Endothelial cell of coronary artery (primary cell): ENCODE data around the gene SOX15. TPM values are rescaled to one million over a fixed set of nuclear protein-coding genes. Genes with fewer than 3 reads are reported as not detected.

Experiments used
- total RNA-seq: library from RNA; depleted of rRNA; stranded (reverse); fragments of >200 nt; gene quantifications from 2 replicates; pipeline ENCODE4 v1.2.3, GENCODE V29; 2014

The SOX15 gene
- total RNA-seq: 0.09 and 0.28 TPM in 2 replicates

DNA sequence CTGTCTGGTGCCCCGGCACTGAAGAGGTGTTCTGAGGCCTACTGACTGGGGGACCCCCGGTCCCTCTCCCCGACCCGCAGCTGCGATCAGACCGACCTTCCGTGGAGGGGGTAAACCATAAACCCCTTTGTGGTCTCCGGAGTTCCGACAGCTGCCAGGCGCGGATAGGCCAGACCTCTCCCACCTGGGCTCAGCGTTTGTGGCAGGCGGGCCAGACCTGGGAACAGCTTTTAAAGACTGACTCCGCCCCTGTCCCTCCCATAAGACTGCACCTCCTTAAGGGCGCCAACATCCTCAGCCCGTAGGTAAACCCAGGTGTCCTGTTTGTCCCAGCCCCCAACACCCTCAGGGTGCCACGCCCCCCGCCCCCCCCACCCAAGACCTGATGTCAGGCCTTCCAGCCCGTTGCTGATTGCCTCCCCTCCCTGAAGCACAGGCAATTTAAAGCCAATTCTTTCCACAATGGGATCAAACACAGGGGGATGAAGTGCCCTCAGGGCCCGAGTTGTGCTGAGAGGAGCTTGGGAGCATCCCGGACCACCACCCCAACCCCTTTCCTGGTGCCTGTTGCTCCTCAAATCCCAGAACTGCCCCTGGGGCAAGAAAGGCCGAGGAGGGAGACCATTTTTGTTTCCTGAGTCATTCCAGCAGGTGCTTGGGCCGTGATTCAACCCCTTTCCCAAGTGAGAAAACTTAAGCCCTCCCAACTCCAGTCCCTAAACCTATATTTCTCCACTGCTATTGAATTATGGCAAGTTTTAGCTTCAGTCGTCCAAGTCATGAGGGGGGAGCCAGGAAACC, at the start of gene SOX15:
Gene SOX15 (minus strand): TSS at position 204 of the 801 bp plus-strand sequence. CDS start 418 bp downstream, outside the sequence.

GRCh38 chr17:7629939-7630571, 40.2 kb upstream of the SOX15 start, which contains the start of gene SHBG:
Gene SHBG, plus strand, starts transcription at chr17:7630135. Its CDS starts 38 bp downstream, at chr17:7630173.

GRCh38 chr17:7627250-7628121, 37.6 kb upstream of the SOX15 start, which contains the start of gene SAT2:
Gene SAT2, minus strand, starts transcription at chr17:7627821. Its CDS starts 186 bp downstream, at chr17:7627635.

DNA sequence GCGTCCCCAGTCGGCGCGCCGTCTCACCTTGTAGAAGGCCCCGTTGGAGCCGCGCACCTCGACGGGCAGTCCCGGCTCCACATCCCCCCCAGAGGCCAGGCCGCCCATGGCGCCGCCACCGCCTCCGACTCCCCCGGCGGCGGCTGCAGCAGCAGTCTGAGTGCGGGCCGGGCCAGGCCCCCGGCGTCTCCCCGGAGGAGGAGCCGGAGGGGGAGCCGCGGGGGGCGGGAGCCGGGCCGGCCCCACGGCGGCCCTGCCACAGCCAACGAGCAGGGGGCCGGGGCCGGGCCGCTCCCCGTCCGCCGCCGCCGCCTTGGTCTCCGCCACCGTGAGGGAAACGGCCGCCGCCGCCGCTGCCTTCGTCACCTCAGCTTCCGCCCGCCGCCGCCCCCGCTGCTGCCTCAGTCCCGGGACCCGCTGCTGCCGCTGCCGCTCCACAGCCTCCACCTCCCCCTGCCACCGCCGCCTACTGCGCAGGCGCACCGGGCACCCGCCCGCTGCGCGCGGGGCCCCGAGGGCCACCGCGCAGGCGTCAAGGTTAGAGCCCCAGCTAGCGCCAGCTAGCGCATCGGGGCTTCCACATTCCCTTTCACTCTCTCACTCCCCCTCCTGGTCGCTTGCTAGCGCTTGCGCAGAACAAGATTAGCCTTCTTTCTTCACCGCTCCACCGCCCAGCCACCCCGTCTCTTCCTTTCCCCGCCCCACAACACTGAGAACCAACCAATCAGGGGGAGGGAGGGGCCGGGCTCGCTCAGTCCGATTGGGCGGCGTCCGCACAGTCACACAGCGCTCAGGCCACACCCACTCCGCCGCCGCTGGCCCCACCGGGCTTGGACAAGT, 24.8 kb upstream of the SOX15 start, which contains the start of gene FXR2:
Gene FXR2 (minus strand): TSS at position 473 of the 840 bp plus-strand sequence. CDS start 365 bp downstream, at position 108.

GRCh38 chr17:7583253-7584109, 6.4 kb downstream of the SOX15 start, which contains the start of gene MPDU1:
Gene MPDU1, plus strand, starts transcription at chr17:7583852. Its CDS starts 11 bp downstream, at chr17:7583863.

DNA sequence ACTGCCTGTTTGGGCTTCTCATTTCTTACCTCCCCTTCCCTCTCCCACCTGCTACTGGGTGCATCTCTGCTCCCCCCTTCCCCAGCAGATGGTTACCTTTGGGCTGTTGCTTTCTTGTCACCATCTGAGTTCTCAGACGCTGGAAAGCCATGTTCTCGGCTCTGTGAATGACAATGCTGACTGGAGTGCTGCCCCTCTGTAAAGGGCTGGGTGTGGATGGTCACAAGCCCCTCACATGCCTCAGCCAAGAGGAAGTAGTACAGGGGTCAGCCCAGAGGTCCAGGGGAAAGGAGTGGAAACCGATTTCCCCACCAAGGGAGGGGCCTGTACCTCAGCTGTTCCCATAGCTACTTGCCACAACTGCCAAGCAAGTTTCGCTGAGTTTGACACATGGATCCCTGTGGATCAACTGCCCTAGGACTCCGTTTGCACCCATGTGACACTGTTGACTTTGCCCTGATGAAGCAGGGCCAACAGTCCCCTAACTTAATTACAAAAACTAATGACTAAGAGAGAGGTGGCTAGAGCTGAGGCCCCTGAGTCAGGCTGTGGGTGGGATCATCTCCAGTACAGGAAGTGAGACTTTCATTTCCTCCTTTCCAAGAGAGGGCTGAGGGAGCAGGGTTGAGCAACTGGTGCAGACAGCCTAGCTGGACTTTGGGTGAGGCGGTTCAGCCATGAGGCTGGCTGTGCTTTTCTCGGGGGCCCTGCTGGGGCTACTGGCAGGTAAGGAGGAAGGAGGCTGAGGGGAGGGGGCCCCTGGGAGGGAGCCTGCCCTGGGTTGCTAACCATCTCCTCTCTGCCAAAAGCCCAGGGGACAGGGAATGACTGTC, 10.7 kb downstream of the SOX15 start, which contains the start of gene CD68:
Gene CD68 (plus strand): TSS at position 638 of the 833 bp plus-strand sequence. CDS start 40 bp downstream, at position 678.

GRCh38 chr17:7561589-7562207, 28.2 kb downstream of the SOX15 start, which contains the start of gene SENP3:
Gene SENP3, plus strand, starts transcription at chr17:7561919. Its CDS starts 1,158 bp downstream, at chr17:7563077.

DNA sequence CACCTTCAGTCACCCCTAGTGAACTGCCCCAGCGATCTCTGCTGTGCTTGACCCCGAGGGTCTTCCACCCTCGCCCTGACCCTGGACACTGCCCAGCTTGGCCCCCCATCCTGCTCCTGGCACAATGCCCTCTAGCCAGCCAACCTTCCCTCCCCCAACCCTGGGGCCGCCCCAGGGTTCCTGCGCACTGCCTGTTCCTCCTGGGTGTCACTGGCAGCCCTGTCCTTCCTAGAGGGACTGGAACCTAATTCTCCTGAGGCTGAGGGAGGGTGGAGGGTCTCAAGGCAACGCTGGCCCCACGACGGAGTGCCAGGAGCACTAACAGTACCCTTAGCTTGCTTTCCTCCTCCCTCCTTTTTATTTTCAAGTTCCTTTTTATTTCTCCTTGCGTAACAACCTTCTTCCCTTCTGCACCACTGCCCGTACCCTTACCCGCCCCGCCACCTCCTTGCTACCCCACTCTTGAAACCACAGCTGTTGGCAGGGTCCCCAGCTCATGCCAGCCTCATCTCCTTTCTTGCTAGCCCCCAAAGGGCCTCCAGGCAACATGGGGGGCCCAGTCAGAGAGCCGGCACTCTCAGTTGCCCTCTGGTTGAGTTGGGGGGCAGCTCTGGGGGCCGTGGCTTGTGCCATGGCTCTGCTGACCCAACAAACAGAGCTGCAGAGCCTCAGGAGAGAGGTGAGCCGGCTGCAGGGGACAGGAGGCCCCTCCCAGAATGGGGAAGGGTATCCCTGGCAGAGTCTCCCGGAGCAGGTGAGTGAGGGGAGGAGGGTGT, 31.2 kb downstream of the SOX15 start, which contains the start of gene TNFSF13:
Gene TNFSF13 (plus strand): TSS at position 207 of the 776 bp plus-strand sequence. CDS start 290 bp downstream, at position 497.

GRCh38 chr17:7548585-7549400, 41.1 kb downstream of the SOX15 start, which contains the start of gene TNFSF12:
Gene TNFSF12, plus strand, starts transcription at chr17:7549058. Its CDS starts 96 bp downstream, at chr17:7549154.

Other genes with a start within 250 kb of the SOX15 start
- 2.2 and 3.6 TPM in 2 replicates for gene KCTD11, start 237.9 kb downstream of the SOX15 start, total RNA-seq
- gene TMEM95, start 234.9 kb downstream of the SOX15 start, total RNA-seq: not detected in 2 replicates
- under 0.01 and 0.28 TPM in 2 replicates for gene TNK1, start 209.0 kb downstream of the SOX15 start, total RNA-seq
- 16.8 and 23.6 TPM in 2 replicates for gene PLSCR3, start 195.6 kb downstream of the SOX15 start, total RNA-seq
- gene TMEM256, start 186.0 kb downstream of the SOX15 start, total RNA-seq: 86.7 and 102 TPM in 2 replicates
- gene NLGN2, start 182.2 kb downstream of the SOX15 start, total RNA-seq: 2.9 and 5.1 TPM in 2 replicates
- not detected in 2 replicates for gene SPEM1, start 169.8 kb downstream of the SOX15 start, total RNA-seq
- not detected in 2 replicates for gene SPEM2, start 164.5 kb downstream of the SOX15 start, total RNA-seq
- gene SPEM3, start 161.2 kb downstream of the SOX15 start, total RNA-seq: not detected in 2 replicates
- gene TMEM102, start 154.7 kb downstream of the SOX15 start, total RNA-seq: 5.2 and 6.0 TPM in 2 replicates
- gene FGF11, start 150.6 kb downstream of the SOX15 start, total RNA-seq: 0.09 and 0.94 TPM in 2 replicates
- gene CHRNB1, start 145.0 kb downstream of the SOX15 start, total RNA-seq: 4.4 and 6.6 TPM in 2 replicates
- gene ZBTB4, start 110.5 kb downstream of the SOX15 start, total RNA-seq: 8.2 and 13.7 TPM in 2 replicates
- gene SLC35G6, start 108.6 kb downstream of the SOX15 start, total RNA-seq: not detected in 2 replicates
- gene POLR2A, start 105.7 kb downstream of the SOX15 start, total RNA-seq: 79.3 and 81.6 TPM in 2 replicates
- gene TNFSF12, start 41.0 kb downstream of the SOX15 start, total RNA-seq: 6.1 and 10.5 TPM in 2 replicates
- gene TNFSF13, start 31.3 kb downstream of the SOX15 start, total RNA-seq: 0.66 and 0.90 TPM in 2 replicates
- gene SENP3, start 28.2 kb downstream of the SOX15 start, total RNA-seq: 86.7 and 95.7 TPM in 2 replicates
- gene CD68, start 10.5 kb downstream of the SOX15 start, total RNA-seq: 1.6 and 2.8 TPM in 2 replicates
- 56.6 and 73.6 TPM in 2 replicates for gene MPDU1, start 6.2 kb downstream of the SOX15 start, total RNA-seq
- gene FXR2, start 24.8 kb upstream of the SOX15 start, total RNA-seq: 33.2 and 38.3 TPM in 2 replicates
- gene SAT2, start 37.7 kb upstream of the SOX15 start, total RNA-seq: 18.9 and 24.0 TPM in 2 replicates
- gene SHBG, start 40.0 kb upstream of the SOX15 start, total RNA-seq: 0.18 and 0.19 TPM in 2 replicates
- gene ATP1B2, start 60.8 kb upstream of the SOX15 start, total RNA-seq: not detected in 2 replicates
- gene TP53, start 97.4 kb upstream of the SOX15 start, total RNA-seq: 38.8 and 50.1 TPM in 2 replicates
- 8.9 and 14.6 TPM in 2 replicates for gene WRAP53, start 98.4 kb upstream of the SOX15 start, total RNA-seq
- gene EFNB3, start 115.1 kb upstream of the SOX15 start, total RNA-seq: 0.38 and 0.81 TPM in 2 replicates
- 0.36 TPM in 1 of 2 replicates, not detected in the other for gene DNAH2, start 127.7 kb upstream of the SOX15 start, total RNA-seq
- 3.5 and 5.7 TPM in 2 replicates for gene KDM6B, start 244.1 kb upstream of the SOX15 start, total RNA-seq